ENCODE data around the gene COL4A1.
"Not testable (repeated sequence)": the region's sequence is repeated elsewhere in the genome, so short reads cannot be mapped to it uniquely, and the experiment has no call there.

COL4A1 gene

GRCh38 chr13:110319397-110319773 is 12.4 kb upstream of the COL4A1 start:
- Histone ChIP-seq H3K9me3 (ENCODE audit: control insufficient read depth, low read length) (no peaks in the 10 kb centered on the region), H3K36me3 (ENCODE audit: control insufficient read depth, insufficient read depth, low read length) (no peaks in the 10 kb centered on the region), H3K4me3 (ENCODE audit: low read length) (no peak overlapping the region), H3K27me3 (ENCODE audit: control insufficient read depth, insufficient read depth, low read length) (no peaks in the 10 kb centered on the region), H3K4me1 (ENCODE audit: control insufficient read depth, insufficient read depth, low read length) (no peaks in the 10 kb centered on the region), H3K9ac (ENCODE audit: low read length) (no peak overlapping the region)

- H3K9ac ChIP-seq (ENCODE audit: low read length), result no peak overlapping the region
- no peak overlapping the region for H3K4me3 ChIP-seq (ENCODE audit: low read length)
- no peaks in the 10 kb centered on the region for H3K9me3 ChIP-seq (ENCODE audit: control insufficient read depth, low read length)
- H3K36me3 ChIP-seq (ENCODE audit: control insufficient read depth, insufficient read depth, low read length), result no peaks in the 10 kb centered on the region
- H3K4me1 ChIP-seq (ENCODE audit: control insufficient read depth, insufficient read depth, low read length), result no peaks in the 10 kb centered on the region
- H3K27me3 ChIP-seq (ENCODE audit: control insufficient read depth, insufficient read depth, low read length), result no peaks in the 10 kb centered on the region
Measured at GRCh38 chr13:110318920-110319319, 12.0 kb upstream of the COL4A1 start.

- Histone ChIP-seq H3K9ac (ENCODE audit: low read length) (no peak overlapping the region), H3K4me1 (ENCODE audit: control insufficient read depth, insufficient read depth, low read length) (no peaks in the 10 kb centered on the region)
Measured at GRCh38 chr13:110317496-110318195, 10.7 kb upstream of the COL4A1 start.

GRCh38 chr13:110317093-110317492 is 10.1 kb upstream of the COL4A1 start:
- Histone ChIP-seq H3K4me3 (ENCODE audit: low read length) (no peak overlapping the region), H3K9me3 (ENCODE audit: control insufficient read depth, low read length) (no peaks in the 10 kb centered on the region), H3K4me1 (ENCODE audit: control insufficient read depth, insufficient read depth, low read length) (no peaks in the 10 kb centered on the region)

More at GRCh38 chr13:110317496-110318195, 10.7 kb upstream of the COL4A1 start:
- Histone ChIP-seq H3K9me3 (ENCODE audit: control insufficient read depth, low read length) (no peaks in the 10 kb centered on the region), H3K4me3 (ENCODE audit: low read length) (no peak overlapping the region), H3K36me3 (ENCODE audit: control insufficient read depth, insufficient read depth, low read length) (no peaks in the 10 kb centered on the region), H3K27me3 (ENCODE audit: control insufficient read depth, insufficient read depth, low read length) (no peaks in the 10 kb centered on the region)

GRCh38 chr13:110316196-110316595 is 9.2 kb upstream of the COL4A1 start:
- H3K9ac ChIP-seq (ENCODE audit: low read length), result no peak overlapping the region
- H3K9me3 ChIP-seq (ENCODE audit: control insufficient read depth, low read length), result no peaks in the 10 kb centered on the region
- H3K4me3 ChIP-seq (ENCODE audit: low read length), result no peak overlapping the region
- no peaks in the 10 kb centered on the region for H3K4me1 ChIP-seq (ENCODE audit: control insufficient read depth, insufficient read depth, low read length)
- H3K36me3 ChIP-seq (ENCODE audit: control insufficient read depth, insufficient read depth, low read length), result no peaks in the 10 kb centered on the region
- H3K27me3 ChIP-seq (ENCODE audit: control insufficient read depth, insufficient read depth, low read length), result no peaks in the 10 kb centered on the region

More at GRCh38 chr13:110317093-110317492, 10.1 kb upstream of the COL4A1 start:
- Histone ChIP-seq H3K36me3 (ENCODE audit: control insufficient read depth, insufficient read depth, low read length) (no peaks in the 10 kb centered on the region), H3K9ac (ENCODE audit: low read length) (no peak overlapping the region), H3K27me3 (ENCODE audit: control insufficient read depth, insufficient read depth, low read length) (no peaks in the 10 kb centered on the region)

- H3K36me3 ChIP-seq (ENCODE audit: control insufficient read depth, insufficient read depth, low read length), result no peaks in the 10 kb centered on the region
- H3K27me3 ChIP-seq (ENCODE audit: control insufficient read depth, insufficient read depth, low read length), result peaks cover 9% of the 10 kb centered on the region
- H3K4me3 ChIP-seq (ENCODE audit: low read length), result no peak overlapping the region
- no peak overlapping the region for H3K9ac ChIP-seq (ENCODE audit: low read length)
- H3K9me3 ChIP-seq (ENCODE audit: control insufficient read depth, low read length), result no peaks in the 10 kb centered on the region
- H3K4me1 ChIP-seq (ENCODE audit: control insufficient read depth, insufficient read depth, low read length), result no peaks in the 10 kb centered on the region
Measured at GRCh38 chr13:110314516-110315245, 7.7 kb upstream of the COL4A1 start.

- not testable (repeated sequence) for H3K9ac ChIP-seq (ENCODE audit: low read length); H3K4me1 ChIP-seq (ENCODE audit: control insufficient read depth, insufficient read depth, low read length); H3K9me3 ChIP-seq (ENCODE audit: control insufficient read depth, low read length); H3K36me3 ChIP-seq (ENCODE audit: control insufficient read depth, insufficient read depth, low read length); H3K4me3 ChIP-seq (ENCODE audit: low read length)
- H3K27me3 ChIP-seq (ENCODE audit: control insufficient read depth, insufficient read depth, low read length), result peaks cover 18% of the 10 kb centered on the region
Measured at GRCh38 chr13:110313733-110314132, 6.8 kb upstream of the COL4A1 start.

- not testable (repeated sequence) for H3K4me1 ChIP-seq (ENCODE audit: control insufficient read depth, insufficient read depth, low read length); H3K9ac ChIP-seq (ENCODE audit: low read length); H3K36me3 ChIP-seq (ENCODE audit: control insufficient read depth, insufficient read depth, low read length); H3K9me3 ChIP-seq (ENCODE audit: control insufficient read depth, low read length); H3K4me3 ChIP-seq (ENCODE audit: low read length)
- H3K27me3 ChIP-seq (ENCODE audit: control insufficient read depth, insufficient read depth, low read length), result peaks cover 23% of the 10 kb centered on the region
Measured at GRCh38 chr13:110313261-110313660, 6.3 kb upstream of the COL4A1 start.

- Histone ChIP-seq H3K4me3 (ENCODE audit: low read length) (no peak overlapping the region), H3K9me3 (ENCODE audit: control insufficient read depth, low read length) (no peaks in the 10 kb centered on the region), H3K27me3 (ENCODE audit: control insufficient read depth, insufficient read depth, low read length) (peaks cover 31% of the 10 kb centered on the region), H3K36me3 (ENCODE audit: control insufficient read depth, insufficient read depth, low read length) (no peaks in the 10 kb centered on the region), H3K4me1 (ENCODE audit: control insufficient read depth, insufficient read depth, low read length) (peaks cover 7% of the 10 kb centered on the region), H3K9ac (ENCODE audit: low read length) (no peak overlapping the region)
Measured at GRCh38 chr13:110312339-110313031, 5.5 kb upstream of the COL4A1 start.

- Histone ChIP-seq H3K4me1 (ENCODE audit: control insufficient read depth, insufficient read depth, low read length) (peaks cover 7% of the 10 kb centered on the region), H3K27me3 (ENCODE audit: control insufficient read depth, insufficient read depth, low read length) (peaks cover 36% of the 10 kb centered on the region), H3K9ac (ENCODE audit: low read length) (peak overlapping the region; percentile 23), H3K36me3 (ENCODE audit: control insufficient read depth, insufficient read depth, low read length) (no peaks in the 10 kb centered on the region), H3K4me3 (ENCODE audit: low read length) (no peak overlapping the region), H3K9me3 (ENCODE audit: control insufficient read depth, low read length) (no peaks in the 10 kb centered on the region)
Measured at GRCh38 chr13:110311443-110312338, 4.7 kb upstream of the COL4A1 start.

- Histone ChIP-seq H3K9me3 (ENCODE audit: control insufficient read depth, low read length) (no peaks in the 10 kb centered on the region), H3K36me3 (ENCODE audit: control insufficient read depth, insufficient read depth, low read length) (no peaks in the 10 kb centered on the region), H3K4me3 (ENCODE audit: low read length) (no peak overlapping the region), H3K9ac (ENCODE audit: low read length) (no peak overlapping the region), H3K27me3 (ENCODE audit: control insufficient read depth, insufficient read depth, low read length) (peaks cover 40% of the 10 kb centered on the region), H3K4me1 (ENCODE audit: control insufficient read depth, insufficient read depth, low read length) (peaks cover 7% of the 10 kb centered on the region)
Measured at GRCh38 chr13:110310541-110311442, 3.8 kb upstream of the COL4A1 start.
